Kidney (tissue), 14 donors: ENCODE data around the gene ITPK1. TPM values are rescaled to one million over a fixed set of nuclear protein-coding genes. Genes with fewer than 3 reads are reported as not detected.

Experiments used
- DNase-seq, 5 donors: peaks; one replicate each; pipeline ENCODE4 v3.0.0-alpha.2; 2013 to 2020
- FAIRE-seq: peaks from 2 replicates; lab custom pipeline; 2012; peaks lifted over from hg19 to GRCh38; lab: Jason Lieb, UNC
- H3K27ac ChIP-seq, 2 donors: one replicate each; pipeline ENCODE4 v1.7.0; 2013; ENCODE audit warnings: low read depth in 2 of 2, low read length in 2 of 2, inconsistent platforms in 1 of 2
- H3K27me3 ChIP-seq: one replicate; pipeline ENCODE4 v1.7.1; 2013; ENCODE audit warnings: low read length, inconsistent platforms; ENCODE audit not compliant: control insufficient read depth, insufficient read depth
- H3K36me3 ChIP-seq, 3 donors: one replicate each; pipeline versions ENCODE4 v1.7.0 to v1.7.1; 2013; ENCODE audit warnings: low read length in 3 of 3, control low read depth in 1 of 3, inconsistent platforms in 1 of 3; ENCODE audit not compliant: insufficient read depth in 3 of 3, control insufficient read depth in 2 of 3
- H3K4me1 ChIP-seq, 3 donors: one replicate each; pipeline versions ENCODE4 v1.7.0 to v1.7.1; 2013; ENCODE audit warnings: low read length in 3 of 3, inconsistent platforms in 1 of 3, low read depth in 1 of 3; ENCODE audit not compliant: control insufficient read depth in 2 of 3, insufficient read depth in 2 of 3
- H3K4me3 ChIP-seq, 3 donors: one replicate each; pipeline versions ENCODE4 v1.7.0 to v1.8.1; 2013; ENCODE audit warnings: low read length in 3 of 3, control low read depth in 1 of 3, inconsistent platforms in 1 of 3
- H3K9ac ChIP-seq, 3 donors: one replicate each; pipeline versions ENCODE4 v1.7.0 to v1.7.1; 2013; ENCODE audit warnings: low read length in 3 of 3, control low read depth in 1 of 3, inconsistent platforms in 1 of 3
- H3K9me3 ChIP-seq, 3 donors: one replicate each; pipeline versions ENCODE4 v1.7.0 to v1.7.1; 2013; ENCODE audit warnings: low read length in 3 of 3, control low read depth in 1 of 3, inconsistent platforms in 1 of 3; ENCODE audit not compliant: control insufficient read depth in 2 of 3, insufficient read depth in 1 of 3
- CTCF ChIP-seq: IDR thresholded peaks from 3 replicates; pipeline ENCODE4 v1.5.1; 2012; ENCODE audit warnings: mild to moderate bottlenecking, moderate library complexity, borderline replicate concordance; ENCODE audit not compliant: insufficient read depth; ENCODE audit errors: extremely low read depth
- intact Hi-C: fragments of 100-400 bp; cut with DNase I; formaldehyde crosslinking; loops from one replicate; pipeline ENCODE4 v1.11.1; 2022
- polyA plus RNA-seq: library from polyadenylated mRNA; stranded (reverse); fragments of 350-450 nt; fragmentation: Illumina TruSeq; extraction: RNeasy Lipid Tissue Mini Kit (QIAGEN cat#74804); gene quantifications from one replicate; pipeline ENCODE4 v1.2.3, GENCODE V29; 2014; ENCODE audit warnings: low read depth, low replicate concordance; ENCODE audit not compliant: insufficient read depth
- total RNA-seq: library from RNA; stranded (reverse); fragmentation: NEBNext Ultra II Directional; extraction: Animal tissue kit (Norgen Biotek cat#: 25700); gene quantifications from one replicate; pipeline ENCODE4 v1.2.1, GENCODE V29; 2021
- donor health status: control.
- donor health status: control.
- donor health status: control.
- donor health status: control.
- donor health status: control.
- donor health status: DM: yes; HTN: yes; CAD: no.
- donor health status: Normal renal cell carcinoma (clear cell type).

Gene ITPK1
- total and polyA plus RNA-seq, 2 donors from 2014 or later: 43.6 to 92.0 TPM

GRCh38 chr14:93036652-93037345 is 78.9 kb downstream of the ITPK1 start:
- TF ChIP-seq CTCF: no peak
- Histone ChIP-seq H3K4me3 (no peak overlapping the region), H3K9ac (peak overlapping the region in 2 of 3 donors; percentile 4 to 33), H3K4me1 (peaks cover 0 to 54% (median 15%) of the 10 kb centered on the region in 3 donors), H3K27me3 (no peaks in the 10 kb centered on the region), H3K27ac (peak overlapping the region in 1 of 2 donors; percentile 43), H3K9me3 (no peaks in the 10 kb centered on the region), H3K36me3 (no peaks in the 10 kb centered on the region)
- FAIRE-seq (no peak), DNase-seq (peak in 1 of 5 donors; percentile 63)
- intact Hi-C loops: no loop called here

- Histone ChIP-seq H3K27ac (peak overlapping the region; percentile 28 to 32), H3K4me1 (peaks cover 0 to 52% (median 15%) of the 10 kb centered on the region in 3 donors), H3K4me3 (no peak overlapping the region), H3K9ac (no peak overlapping the region), H3K36me3 (no peaks in the 10 kb centered on the region), H3K9me3 (no peaks in the 10 kb centered on the region), H3K27me3 (no peaks in the 10 kb centered on the region)
- peak in 1 of 5 donors; percentile 82 for DNase-seq
- TF ChIP-seq CTCF: no peak
- FAIRE-seq: no peak
- intact Hi-C loops: no loop called here
These were observed 79.6 kb downstream of the ITPK1 start for GRCh38 chr14:93035917-93036651.

DNA sequence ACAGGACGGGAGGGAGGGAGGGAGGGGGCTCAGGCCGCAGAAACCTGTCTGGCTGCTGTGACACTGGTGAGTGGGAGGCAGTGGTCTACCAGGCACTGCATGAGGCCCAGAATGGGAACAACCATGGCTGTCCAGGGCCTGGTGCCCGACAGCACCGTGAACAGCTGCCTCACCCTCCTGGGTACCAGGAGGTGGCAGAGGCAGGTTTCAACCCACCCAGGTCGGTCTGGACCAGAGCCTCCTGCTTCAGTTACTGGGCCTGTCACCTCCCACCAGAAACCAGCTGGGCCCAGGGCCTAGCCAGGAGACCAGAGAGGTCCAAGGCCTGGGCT is 80.2 kb downstream of the ITPK1 start:
- TF ChIP-seq CTCF: no peak
- Histone ChIP-seq H3K9ac (no peak overlapping the region), H3K27ac (peak overlapping the region; percentile 28 to 32), H3K9me3 (no peaks in the 10 kb centered on the region), H3K4me3 (no peak overlapping the region), H3K27me3 (no peaks in the 10 kb centered on the region), H3K36me3 (no peaks in the 10 kb centered on the region), H3K4me1 (peaks cover 0 to 47% (median 11%) of the 10 kb centered on the region in 3 donors)
- intact Hi-C loops: no loop called here
- FAIRE-seq (no peak), DNase-seq (no peak)
